AG04450 (cell line): ENCODE measurements around the gene FAM72A. TPM values are rescaled to one million over a fixed set of nuclear protein-coding genes. Genes with fewer than 3 reads are reported as not detected.
A peak's percentile ranks its signal among the peaks of the same experiment; 100 is the strongest.
"Not testable (repeated sequence)": the region's sequence is repeated elsewhere in the genome, so short reads cannot be mapped to it uniquely, and the experiment has no call there.

ENCODE experiments used
- CTCF ChIA-PET: fragments of 300-600, 350-600 bp; formaldehyde crosslinking; extraction: SDS; loops from one replicate; lab custom pipeline; 2022; ENCODE audit warnings: antibody characterized with exemption, inconsistent platforms; lab: Charles Lee
- POLR2A ChIA-PET: fragments of 350-600 bp; formaldehyde crosslinking; extraction: SDS; loops from one replicate; lab custom pipeline; 2021; ENCODE audit warnings: antibody characterized with exemption, inconsistent platforms; lab: Yijun Ruan, JAX
- DNase-seq: peaks from one replicate; pipeline ENCODE4 v3.0.0-alpha.2; 2011; ENCODE audit warnings: low read depth, low spot score
- H3K27ac ChIP-seq: one replicate; pipeline ENCODE4 v1.5.1; 2012; ENCODE audit warnings: low read depth, low read length, control low read depth
- H3K27me3 ChIP-seq: one replicate; pipeline ENCODE4 v1.6.0; 2012; ENCODE audit warnings: low read length; ENCODE audit not compliant: control insufficient read depth, insufficient read depth
- H3K4me3 ChIP-seq: 2 replicates; pipeline ENCODE4 v1.5.1; 2011; ENCODE audit warnings: mild to moderate bottlenecking, low read depth, low read length, control low read depth
- H3K9me3 ChIP-seq: 2 replicates; pipeline ENCODE4 v1.5.1; 2012; ENCODE audit warnings: low read length; ENCODE audit not compliant: control insufficient read depth, insufficient read depth
- polyA plus RNA-seq: library from polyadenylated mRNA; depleted of rRNA; stranded (reverse); fragments of >200 nt; gene quantifications from 2 replicates; pipeline ENCODE4 v1.2.3, GENCODE V29; 2011
- TF ChIP-seq, protein P1 (sequence below): IDR thresholded peaks from 2 replicates; pipeline ENCODE4 v1.5.1; 2011; ENCODE audit warnings: low read depth, low read length, control low read depth, inconsistent platforms

Gene FAM72A
- polyA plus RNA-seq, 1 experiment: 3.5 TPM

DNA sequence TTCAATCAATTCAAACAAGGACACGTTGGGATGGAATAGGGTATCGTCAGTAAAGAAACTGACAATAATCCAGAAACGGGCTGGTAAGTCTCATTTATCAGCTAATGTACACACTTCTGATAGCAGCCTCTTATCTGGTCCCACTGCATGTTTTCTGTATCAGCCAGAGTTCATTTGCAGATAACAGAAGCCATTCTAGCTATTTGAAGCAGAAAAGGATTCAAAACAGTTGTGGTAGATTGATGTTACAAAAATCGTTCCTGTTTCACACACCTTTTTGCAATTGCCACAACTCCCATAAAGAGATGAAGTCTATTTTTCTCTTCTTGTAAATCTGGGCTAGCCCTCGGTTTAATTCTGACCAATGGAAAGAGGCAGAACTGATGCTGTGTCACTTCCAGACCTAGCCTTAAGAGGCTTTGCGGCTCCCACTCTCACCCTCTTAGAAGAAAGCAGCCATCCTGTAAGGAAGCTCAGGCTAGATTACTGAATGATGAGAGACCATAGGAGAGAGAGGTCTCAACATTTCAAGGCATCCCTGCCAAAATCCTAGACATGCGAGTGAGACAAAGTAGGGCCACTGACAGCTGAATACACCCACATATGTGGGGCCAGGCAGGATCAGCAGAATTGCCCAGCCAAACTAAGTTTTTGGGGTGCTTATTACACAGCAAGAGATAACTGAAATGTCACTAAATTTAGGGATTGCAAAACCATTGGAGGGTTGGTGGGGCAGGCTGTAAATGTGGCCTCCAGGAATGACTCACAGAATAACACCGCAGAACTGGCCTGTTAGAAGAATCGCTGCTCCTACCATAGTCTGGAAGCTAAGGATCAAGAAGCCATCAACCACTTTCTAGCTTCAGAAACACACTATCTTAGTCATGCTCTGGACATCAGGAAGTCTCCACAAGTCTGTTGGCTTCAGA lies 24.3 kb downstream of the FAM72A start:
- H3K9me3 ChIP-seq, CTCF ChIA-PET, H3K4me3 ChIP-seq, POLR2A ChIA-PET, H3K27ac ChIP-seq, H3K27me3 ChIP-seq, DNase-seq: not testable (repeated sequence)

DNA sequence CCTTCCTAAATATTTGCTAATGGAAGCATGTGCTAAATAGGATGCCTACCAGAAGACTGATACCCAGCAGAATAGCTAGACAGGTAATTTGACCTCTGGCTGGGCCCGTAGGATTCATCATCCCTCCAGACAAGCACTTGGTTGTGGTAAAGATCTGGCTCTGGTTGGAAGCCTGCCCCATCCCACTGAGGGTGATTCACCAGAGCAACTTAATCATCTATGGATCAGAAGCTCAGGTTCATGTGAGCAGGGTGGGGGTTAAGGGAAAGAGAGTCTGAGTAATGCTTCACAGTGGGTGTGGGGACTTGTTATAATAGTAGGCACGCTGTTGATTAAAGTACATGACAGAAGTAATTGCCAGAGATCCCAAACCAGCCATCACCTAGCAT lies 26.5 kb downstream of the FAM72A start:
- H3K4me3 ChIP-seq, H3K27me3 ChIP-seq, CTCF ChIA-PET, POLR2A ChIA-PET, H3K9me3 ChIP-seq, DNase-seq, H3K27ac ChIP-seq: not testable (repeated sequence)

DNA sequence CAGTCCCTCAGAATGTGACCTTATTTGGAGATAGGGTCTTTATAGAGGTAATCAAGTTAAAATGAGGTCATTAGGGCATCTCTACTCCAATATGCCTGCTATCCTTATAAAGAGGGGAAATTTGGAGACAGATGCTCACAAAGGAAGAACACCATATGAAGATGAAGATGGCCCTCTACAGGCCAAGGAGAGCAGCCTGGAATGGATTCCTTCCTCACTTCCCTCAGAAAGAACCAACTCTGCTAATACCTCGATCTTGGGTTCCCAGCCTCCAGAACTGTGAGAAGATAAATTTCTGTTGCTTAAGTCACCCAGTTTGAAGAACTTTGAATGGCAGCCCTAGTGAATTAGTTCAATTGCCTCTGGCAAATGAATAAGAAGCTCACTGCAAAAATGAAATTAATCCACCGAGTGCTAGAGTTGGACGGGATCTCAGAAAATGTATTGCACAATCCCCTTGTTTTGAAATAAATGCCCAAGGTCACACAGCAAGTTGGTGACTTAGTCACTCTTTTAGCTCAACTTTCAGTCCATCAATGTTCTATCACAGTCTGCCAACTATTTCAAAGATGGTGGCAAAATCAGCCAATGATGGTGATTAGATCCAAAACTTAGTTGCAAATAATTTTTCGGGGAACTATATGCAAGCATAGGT lies 27.1 kb downstream of the FAM72A start:
- POLR2A ChIA-PET, H3K4me3 ChIP-seq, H3K9me3 ChIP-seq, H3K27me3 ChIP-seq, DNase-seq, CTCF ChIA-PET, H3K27ac ChIP-seq: not testable (repeated sequence)

DNA sequence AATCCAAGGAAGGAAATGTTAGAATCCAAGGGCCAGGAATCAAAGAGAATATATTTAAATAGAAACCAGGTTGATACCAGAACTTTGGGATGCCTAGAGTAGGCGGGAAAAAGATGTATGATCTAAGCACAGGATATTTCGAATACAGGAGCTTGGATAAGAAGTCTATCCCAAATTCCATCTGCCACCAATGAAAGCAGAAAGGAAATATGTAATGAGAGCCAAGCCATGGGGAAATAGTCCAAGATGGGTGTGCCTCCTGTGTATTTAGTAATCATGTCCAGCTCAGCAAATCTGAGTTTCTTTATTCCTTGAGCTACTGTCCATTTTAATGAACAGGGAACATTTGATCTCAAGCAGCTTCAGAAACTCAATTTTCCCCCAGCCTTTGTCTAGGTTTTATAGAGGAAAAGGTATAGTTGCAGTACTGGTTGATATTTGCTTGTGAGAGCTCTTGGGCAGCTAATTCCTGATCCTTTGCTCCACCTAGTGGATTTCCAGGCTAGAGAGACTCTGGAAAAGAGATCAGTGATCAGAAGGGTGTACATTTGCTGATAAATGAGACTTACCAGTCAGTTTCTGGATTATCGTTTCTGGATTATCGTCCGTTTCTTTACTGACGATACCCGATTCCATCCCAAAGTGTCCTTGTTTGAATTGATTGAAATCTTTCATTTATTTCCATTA lies 28.3 kb downstream of the FAM72A start:
- CTCF ChIA-PET, DNase-seq, POLR2A ChIA-PET, H3K27ac ChIP-seq, H3K27me3 ChIP-seq, H3K4me3 ChIP-seq, H3K9me3 ChIP-seq: not testable (repeated sequence)
- TF ChIP-seq, protein P1, sequence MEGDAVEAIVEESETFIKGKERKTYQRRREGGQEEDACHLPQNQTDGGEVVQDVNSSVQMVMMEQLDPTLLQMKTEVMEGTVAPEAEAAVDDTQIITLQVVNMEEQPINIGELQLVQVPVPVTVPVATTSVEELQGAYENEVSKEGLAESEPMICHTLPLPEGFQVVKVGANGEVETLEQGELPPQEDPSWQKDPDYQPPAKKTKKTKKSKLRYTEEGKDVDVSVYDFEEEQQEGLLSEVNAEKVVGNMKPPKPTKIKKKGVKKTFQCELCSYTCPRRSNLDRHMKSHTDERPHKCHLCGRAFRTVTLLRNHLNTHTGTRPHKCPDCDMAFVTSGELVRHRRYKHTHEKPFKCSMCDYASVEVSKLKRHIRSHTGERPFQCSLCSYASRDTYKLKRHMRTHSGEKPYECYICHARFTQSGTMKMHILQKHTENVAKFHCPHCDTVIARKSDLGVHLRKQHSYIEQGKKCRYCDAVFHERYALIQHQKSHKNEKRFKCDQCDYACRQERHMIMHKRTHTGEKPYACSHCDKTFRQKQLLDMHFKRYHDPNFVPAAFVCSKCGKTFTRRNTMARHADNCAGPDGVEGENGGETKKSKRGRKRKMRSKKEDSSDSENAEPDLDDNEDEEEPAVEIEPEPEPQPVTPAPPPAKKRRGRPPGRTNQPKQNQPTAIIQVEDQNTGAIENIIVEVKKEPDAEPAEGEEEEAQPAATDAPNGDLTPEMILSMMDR: peak; percentile 31; the same call in 1 of the 2 replicates

DNA sequence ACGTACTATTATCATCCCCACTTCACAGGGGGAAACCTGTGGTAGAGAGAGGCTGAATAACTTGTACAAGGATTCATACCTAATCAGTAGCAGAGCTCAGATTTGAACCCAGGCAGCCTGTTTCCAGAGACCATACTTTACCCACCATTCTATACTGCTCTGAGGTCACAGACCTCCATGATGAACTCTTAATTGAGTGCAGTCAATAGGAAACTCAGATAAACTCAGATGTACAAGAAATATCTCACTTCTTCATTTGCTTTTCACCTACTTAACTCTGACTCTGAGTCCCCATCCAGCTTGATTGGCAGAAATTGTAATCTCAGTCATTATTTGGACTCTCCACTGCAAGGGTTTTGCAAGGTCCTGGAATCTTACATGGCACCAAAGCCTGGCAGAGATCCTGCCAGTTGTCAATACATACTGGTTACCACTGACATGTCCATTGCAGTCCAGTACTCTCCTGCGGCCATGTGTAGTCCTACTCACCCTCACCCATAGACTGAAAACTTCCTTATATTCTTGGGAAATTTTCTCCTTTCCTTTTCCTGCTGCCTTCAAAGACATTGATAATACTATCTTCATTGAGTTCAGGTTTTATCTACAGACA lies 29.4 kb downstream of the FAM72A start:
- H3K9me3 ChIP-seq, POLR2A ChIA-PET, CTCF ChIA-PET, H3K27me3 ChIP-seq, DNase-seq, H3K27ac ChIP-seq, H3K4me3 ChIP-seq: not testable (repeated sequence)

DNA sequence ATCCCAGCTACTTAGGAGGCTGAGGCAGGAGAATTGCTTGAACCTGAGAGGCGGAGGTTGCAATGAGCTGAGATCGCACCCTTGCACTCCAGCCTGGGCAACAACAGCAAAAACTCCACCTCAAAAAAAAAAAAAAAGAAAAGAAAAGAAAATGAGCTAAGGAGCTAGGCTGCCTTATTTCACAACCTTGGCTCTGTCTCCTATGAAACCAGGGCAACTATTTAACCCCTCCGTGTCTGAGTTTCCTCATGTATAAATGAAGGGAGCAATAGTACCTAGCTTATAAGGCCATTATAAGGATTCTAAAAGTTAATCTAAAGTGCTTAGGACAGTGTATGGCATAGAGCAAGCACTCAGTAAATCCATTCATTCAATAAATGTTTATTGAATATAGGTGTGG lies 32.8 kb downstream of the FAM72A start:
- DNase-seq, H3K9me3 ChIP-seq, H3K4me3 ChIP-seq, H3K27ac ChIP-seq, POLR2A ChIA-PET, H3K27me3 ChIP-seq, CTCF ChIA-PET: not testable (repeated sequence)

DNA sequence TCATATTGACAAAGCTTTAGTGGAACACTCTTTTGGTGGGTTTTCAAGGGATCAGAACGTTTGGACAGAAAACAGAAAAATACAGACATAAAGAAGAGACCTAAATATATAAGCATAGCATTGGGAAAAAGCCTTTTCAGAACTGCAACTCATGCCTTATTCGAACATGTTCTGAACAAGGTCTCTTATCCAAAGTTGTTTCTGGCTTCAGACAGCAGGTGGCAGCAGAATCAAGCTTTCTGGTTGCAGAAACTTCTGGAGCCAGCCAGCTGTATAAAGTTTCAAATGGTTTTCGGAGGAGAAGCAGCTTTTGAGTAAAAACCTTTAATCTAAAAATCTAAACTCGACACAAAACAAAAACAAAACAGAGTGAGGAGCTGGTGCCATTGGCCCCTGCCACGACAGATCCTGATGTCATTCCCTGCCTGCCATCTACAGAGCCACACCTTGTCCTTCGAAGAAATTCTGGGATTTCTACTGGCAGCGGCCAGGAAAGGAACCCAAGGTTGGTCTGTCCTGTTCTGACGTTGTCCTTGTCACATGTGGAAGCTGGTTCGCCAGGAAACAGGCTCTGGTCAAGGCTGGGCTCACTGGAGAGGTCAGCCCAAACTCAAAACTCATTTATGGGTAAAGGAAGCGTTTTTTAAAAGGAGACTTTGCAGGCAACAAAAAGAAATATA lies 35.1 kb downstream of the FAM72A start:
- CTCF ChIA-PET, DNase-seq, H3K4me3 ChIP-seq, POLR2A ChIA-PET, H3K9me3 ChIP-seq, H3K27ac ChIP-seq, H3K27me3 ChIP-seq: not testable (repeated sequence)
